Liver (tissue), 9 donors: ENCODE results near the gene DDX25. TPM values are rescaled to one million over a fixed set of nuclear protein-coding genes. Genes with fewer than 3 reads are reported as not detected.

Experiments
- DNase-seq: peaks from one replicate; pipeline ENCODE4 v3.0.0-alpha.2; 2017; ENCODE audit warnings: low spot score
- H3K27ac ChIP-seq, 2 donors: one replicate each; pipeline ENCODE4 v1.7.0; 2013; ENCODE audit warnings: inconsistent platforms in 2 of 2, low read length in 2 of 2, control low read depth in 1 of 2, low read depth in 1 of 2, mild to moderate bottlenecking in 1 of 2
- H3K27me3 ChIP-seq, 4 donors: one replicate each; pipeline versions ENCODE4 v1.6.1 to v1.7.0; 2013; ENCODE audit warnings: low read length in 3 of 4, inconsistent platforms in 1 of 4, mild to moderate bottlenecking in 1 of 4, moderate library complexity in 1 of 4; ENCODE audit not compliant: control insufficient read depth in 4 of 4, insufficient read depth in 4 of 4
- H3K36me3 ChIP-seq, 4 donors: one replicate each; pipeline versions ENCODE4 v1.6.1 to v1.7.0; 2013; ENCODE audit warnings: low read length in 3 of 4, mild to moderate bottlenecking in 3 of 4, low read depth in 1 of 4, moderate library complexity in 1 of 4; ENCODE audit not compliant: control insufficient read depth in 4 of 4, insufficient read depth in 3 of 4
- H3K4me1 ChIP-seq, 4 donors: one replicate each; pipeline versions ENCODE4 v1.6.1 to v1.7.0; 2013; ENCODE audit warnings: low read length in 3 of 4, mild to moderate bottlenecking in 3 of 4, moderate library complexity in 1 of 4; ENCODE audit not compliant: control insufficient read depth in 4 of 4, insufficient read depth in 4 of 4
- H3K4me3 ChIP-seq, 3 donors: one replicate each; pipeline versions ENCODE4 v1.6.1 to v1.7.0; 2013; ENCODE audit warnings: low read length in 3 of 3, control low read depth in 1 of 3, low read depth in 1 of 3, mild to moderate bottlenecking in 1 of 3
- H3K9ac ChIP-seq, 2 donors: one replicate each; pipeline ENCODE4 v1.7.0; 2013; ENCODE audit warnings: low read length in 2 of 2, mild to moderate bottlenecking in 2 of 2, moderate library complexity in 2 of 2, control low read depth in 1 of 2, low read depth in 1 of 2
- H3K9me3 ChIP-seq, 4 donors: one replicate each; pipeline versions ENCODE4 v1.6.1 to v1.7.0; 2013; ENCODE audit warnings: low read length in 3 of 4; ENCODE audit not compliant: control insufficient read depth in 4 of 4
- ATF3 ChIP-seq: IDR thresholded peaks from 2 replicates; pipeline ENCODE4 v1.6.1; 2016; ENCODE audit warnings: antibody characterized with exemption
- CTCF ChIP-seq: fragments of 150-350 bp; IDR thresholded peaks from 2 replicates; pipeline ENCODE4 v1.5.1; 2017; ENCODE audit warnings: improper control_type of control experiment, low read depth, low read length; ENCODE audit not compliant: missing input control
- EGR1 ChIP-seq, 2 donors: IDR thresholded peaks; 2 replicates each; pipeline ENCODE4 v1.6.1; 2016 to 2018; ENCODE audit warnings: antibody characterized with exemption in 2 of 2, low read depth in 2 of 2
- FOXA1 ChIP-seq: IDR thresholded peaks from 2 replicates; pipeline ENCODE4 v1.6.1; 2016; ENCODE audit warnings: antibody characterized with exemption
- FOXA2 ChIP-seq: IDR thresholded peaks from 2 replicates; pipeline ENCODE4 v1.6.1; 2016; ENCODE audit warnings: antibody characterized with exemption
- GABPA ChIP-seq, 2 donors: IDR thresholded peaks in 1 of 2; conservative IDR thresholded peaks in 1 of 2; 2 replicates each; pipeline ENCODE4 v1.6.1; 2016; ENCODE audit warnings: antibody characterized with exemption in 2 of 2, mild to moderate bottlenecking in 1 of 2, moderate library complexity in 1 of 2
- HNF4A ChIP-seq, 2 donors: conservative IDR thresholded peaks; 2 replicates each; pipeline ENCODE4 v1.6.1; 2016; ENCODE audit warnings: antibody characterized with exemption in 2 of 2, mild to moderate bottlenecking in 2 of 2
- HNF4G ChIP-seq: IDR thresholded peaks from 2 replicates; pipeline ENCODE4 v1.6.1; 2016; ENCODE audit warnings: antibody characterized with exemption
- JUND ChIP-seq, 2 donors: IDR thresholded peaks; 2 replicates each; pipeline ENCODE4 v1.6.1; 2016; ENCODE audit warnings: antibody characterized with exemption in 2 of 2
- MAX ChIP-seq: IDR thresholded peaks from 2 replicates; pipeline ENCODE4 v1.6.1; 2016; ENCODE audit warnings: antibody characterized with exemption
- NR2F2 ChIP-seq: IDR thresholded peaks from 2 replicates; pipeline ENCODE4 v1.6.1; 2016; ENCODE audit warnings: antibody characterized with exemption
- RAD21 ChIP-seq, 2 donors: IDR thresholded peaks; 2 replicates each; pipeline ENCODE4 v1.6.1; 2016; ENCODE audit warnings: antibody characterized with exemption in 2 of 2, mild to moderate bottlenecking in 2 of 2
- REST ChIP-seq: IDR thresholded peaks from 2 replicates; pipeline ENCODE4 v1.6.1; 2016; ENCODE audit warnings: antibody characterized with exemption, mild to moderate bottlenecking
- RXRA ChIP-seq, 2 donors: IDR thresholded peaks; 2 replicates each; pipeline ENCODE4 v1.6.1; 2017 to 2018; ENCODE audit warnings: antibody characterized with exemption in 2 of 2, mild to moderate bottlenecking in 1 of 2
- SP1 ChIP-seq: IDR thresholded peaks from 2 replicates; pipeline ENCODE4 v1.6.1; 2018; ENCODE audit warnings: antibody characterized with exemption, mild to moderate bottlenecking
- TAF1 ChIP-seq: conservative IDR thresholded peaks from 2 replicates; pipeline ENCODE4 v1.6.1; 2016; ENCODE audit warnings: antibody characterized with exemption, mild to moderate bottlenecking
- YY1 ChIP-seq: IDR thresholded peaks from 2 replicates; pipeline ENCODE4 v1.6.1; 2016; ENCODE audit warnings: antibody characterized with exemption, mild to moderate bottlenecking
- ZBTB33 ChIP-seq: IDR thresholded peaks from 2 replicates; pipeline ENCODE4 v1.6.1; 2016; ENCODE audit warnings: antibody characterized with exemption
- WGBS: extraction: QIAGEN DNeasy Blood & Tissue Kit; methylation state at CpG from one replicate; pipeline ENCODE4 v1.1.7; 2013; 5-methylcytosine and 5-hydroxymethylcytosine counted together
- polyA plus RNA-seq, 2 donors: library from polyadenylated mRNA; stranded (reverse) in 1 of 2; unstranded in 1 of 2; fragments of 200-250 nt in 1 of 2; fragments of >200 nt in 1 of 2; fragmentation: Nextera tagmentation in 1 of 2; extraction: Ambion mirVana in 1 of 2; gene quantifications; one replicate each; pipeline versions ENCODE4 v1.2.1 to v1.2.3, GENCODE V29; 2013 to 2015
- total RNA-seq, 2 donors: library from RNA; depleted of rRNA; stranded (reverse); fragments of >200 nt; gene quantifications; one replicate each; pipeline ENCODE4 v1.2.3, GENCODE V29; 2014
- donor health status: healthy.
- donor health status: healthy.
- donor health status: healthy.
- donor health status: healthy.
- donor health status: healthy.

The DDX25 gene
- total and polyA plus RNA-seq, 4 donors: 0.07 to 0.79 (median 0.31) TPM

- H3K4me1 ChIP-seq: peaks cover 7 to 23% (median 12%) of the 10 kb centered on the region in 4 donors
- H3K36me3 ChIP-seq: peaks cover 3 to 13% (median 6%) of the 10 kb centered on the region in 4 donors
- H3K9ac ChIP-seq: peak overlapping the region; percentile 67 to 90
- no peaks in the 10 kb centered on the region for H3K27me3 ChIP-seq
- H3K4me3 ChIP-seq: peak overlapping the region; percentile 74 to 98 (median 91)
- no peak for DNase-seq
- TF ChIP-seq ZBTB33 (no peak), MAX (no peak), NR2F2 (no peak), FOXA2 (no peak), FOXA1 (no peak), YY1 (no peak), CTCF (no peak), HNF4G (no peak), HNF4A (conservative IDR thresholded peaks at IDR 0.05) (no peak), GABPA (IDR thresholded peaks at IDR 0.05 in 1 of 2, conservative IDR thresholded peaks at IDR 0.05 in 1 of 2) (no peak), TAF1 (no peak), REST (no peak), RAD21 (IDR thresholded peaks at IDR 0.05) (no peak), JUND (IDR thresholded peaks at IDR 0.05) (no peak), ATF3 (no peak), SP1 (no peak), RXRA (IDR thresholded peaks at IDR 0.05) (no peak), EGR1 (IDR thresholded peaks at IDR 0.05; ENCODE audit: low read depth in 2 of 2) (no peak)
- WGBS: 40% methylated on average over 20 of the region's 20 CpGs
- H3K27ac ChIP-seq: peak overlapping the region; percentile 80 to 98
- H3K9me3 ChIP-seq: no peaks in the 10 kb centered on the region
Observed at GRCh38 chr11:125902277-125902926, 1.9 kb upstream of the DDX25 start.
